SK-MEL-5 (cell line): ENCODE data around the gene HELZ2. TPM values are rescaled to one million over a fixed set of nuclear protein-coding genes. Genes with fewer than 3 reads are reported as not detected.

Experiments used
- DNase-seq: peaks from one replicate; pipeline ENCODE4 v3.0.0-alpha.2; 2016; ENCODE audit warnings: low read depth, low spot score
- in situ Hi-C: cut with HindIII; loops from 2 replicates; pipeline ENCODE4 v1.10.0; 2016; ENCODE audit warnings: low sequenced_read_pairs, high pct_unique_total_duplicates, low pct_unique_long_range_greater_than_20kb
- total RNA-seq: library from RNA; depleted of rRNA; stranded (reverse); fragments of >200 nt; shearing (Covaris generic); gene quantifications from 2 replicates; pipeline ENCODE4 v1.2.3, GENCODE V29; 2014

Gene HELZ2
- total RNA-seq, 1 experiment from 2014 or later: 21.7 TPM

DNA sequence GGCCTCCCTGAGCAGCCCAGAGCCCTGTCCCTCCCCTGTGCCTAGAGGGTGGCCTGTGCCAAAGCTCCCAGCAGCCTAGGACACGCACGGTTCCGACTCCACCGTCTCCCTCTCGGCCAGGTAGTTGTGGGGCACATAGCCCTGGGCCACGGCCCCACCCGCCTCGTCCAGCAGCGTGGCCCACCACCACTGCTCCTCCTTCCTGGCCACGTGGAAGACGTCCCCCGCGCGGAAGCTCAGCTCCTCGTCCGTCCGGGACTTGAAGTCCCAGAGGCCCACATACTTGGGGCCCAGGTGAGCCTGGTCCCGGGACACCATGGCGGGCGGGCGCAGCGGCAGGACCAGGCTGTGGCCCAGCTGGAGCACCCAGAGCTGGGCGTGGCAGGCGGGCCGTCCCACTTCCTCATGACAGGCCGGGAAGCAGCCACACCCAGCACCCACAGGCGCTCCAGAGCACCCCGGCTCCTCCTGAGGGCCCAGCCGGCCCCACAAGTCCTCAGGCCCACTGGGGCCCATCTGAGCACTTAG lies 37.0 kb downstream of the HELZ2 start, which contains the start of gene PTK6:
TSS of gene PTK6 (minus strand) at position 380 of the 528 bp plus-strand sequence. CDS start at position 318, 62 bp downstream.
- in situ Hi-C loops: no loop called here
- DNase-seq: no peak

GRCh38 chr20:63536241-63536977 lies 37.6 kb downstream of the HELZ2 start:
- in situ Hi-C loops: no loop called here
- peak; percentile 43 for DNase-seq

- no peak for DNase-seq
- in situ Hi-C loops: no loop called here
Measured at GRCh38 chr20:63534831-63535651, 39.0 kb downstream of the HELZ2 start.

GRCh38 chr20:63534427-63534830 lies 39.6 kb downstream of the HELZ2 start:
- DNase-seq: no peak
- in situ Hi-C loops: no loop called here

DNA sequence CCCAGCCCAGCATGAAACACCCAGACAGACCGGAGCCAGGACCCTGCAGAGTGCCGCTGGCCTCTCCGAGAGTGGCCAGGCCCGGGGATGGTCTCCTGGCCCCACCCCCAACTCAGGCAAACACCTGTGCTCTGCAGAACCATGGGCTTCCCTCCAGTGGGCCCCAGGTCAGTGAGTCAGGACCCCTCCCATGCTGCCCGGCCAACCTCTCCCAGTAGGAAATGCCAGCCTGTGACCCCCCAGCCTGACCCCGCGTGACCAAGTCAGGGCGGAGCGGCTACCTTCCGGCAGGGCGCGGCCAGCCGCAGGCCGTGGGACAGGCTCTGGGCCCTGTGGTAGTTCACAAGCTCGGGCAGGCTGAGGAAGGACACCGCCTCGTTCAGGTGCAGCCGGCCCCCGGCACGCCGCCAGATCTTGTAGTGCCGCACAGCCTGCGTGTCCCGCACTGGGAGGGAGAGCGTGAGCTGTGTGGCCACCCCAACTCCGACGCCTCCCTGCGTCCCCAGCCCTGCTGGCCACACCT lies 40.1 kb downstream of the HELZ2 start:
- in situ Hi-C loops: no loop called here
- no peak for DNase-seq

DNA sequence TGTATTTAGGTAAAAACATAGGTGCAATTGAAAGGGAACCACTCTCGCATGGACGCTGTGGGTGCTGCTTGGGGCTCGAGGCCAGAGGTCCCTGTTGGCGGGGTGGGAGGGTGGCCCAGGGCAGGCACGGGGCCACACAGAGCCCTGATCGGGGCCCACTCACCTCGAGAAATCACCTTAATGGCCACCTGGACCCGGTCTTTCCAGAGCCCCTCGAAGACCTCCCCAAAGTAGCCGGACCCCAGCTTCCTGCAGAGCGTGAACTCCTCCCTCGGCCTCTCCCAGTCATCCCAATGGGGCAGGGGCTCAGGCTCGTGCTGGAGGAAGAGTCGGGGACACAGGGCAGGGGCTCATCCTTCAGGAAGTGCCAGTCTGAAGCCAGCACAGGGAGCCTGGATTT lies 40.7 kb downstream of the HELZ2 start:
- in situ Hi-C loops: no loop called here
- DNase-seq: no peak

DNA sequence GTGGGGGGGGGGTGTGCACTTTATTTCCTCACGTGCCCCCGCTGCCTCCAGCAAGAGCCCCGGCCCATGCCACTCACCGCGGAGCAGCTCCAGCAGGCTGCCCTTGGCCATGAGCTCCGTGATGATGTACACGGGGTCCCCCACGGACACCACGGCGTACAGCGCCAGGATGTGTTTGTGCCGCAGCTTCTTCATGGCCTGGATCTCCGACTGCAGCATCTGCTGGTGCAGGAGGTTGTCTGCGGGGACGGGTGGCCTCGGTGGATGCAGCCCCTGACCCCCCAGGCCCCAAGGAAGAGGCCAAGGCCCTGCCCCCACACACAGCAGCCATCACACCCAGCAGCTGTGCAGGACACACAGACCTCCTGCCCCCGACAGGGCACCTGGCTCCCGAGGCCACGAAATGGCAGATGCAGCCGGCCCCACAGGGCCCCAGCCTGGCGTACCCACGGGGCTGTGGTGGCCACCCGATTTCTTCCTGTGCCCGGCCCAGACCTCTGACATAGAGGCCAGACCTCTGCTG lies 41.5 kb downstream of the HELZ2 start:
- in situ Hi-C loops: no loop called here
- DNase-seq: no peak

DNA sequence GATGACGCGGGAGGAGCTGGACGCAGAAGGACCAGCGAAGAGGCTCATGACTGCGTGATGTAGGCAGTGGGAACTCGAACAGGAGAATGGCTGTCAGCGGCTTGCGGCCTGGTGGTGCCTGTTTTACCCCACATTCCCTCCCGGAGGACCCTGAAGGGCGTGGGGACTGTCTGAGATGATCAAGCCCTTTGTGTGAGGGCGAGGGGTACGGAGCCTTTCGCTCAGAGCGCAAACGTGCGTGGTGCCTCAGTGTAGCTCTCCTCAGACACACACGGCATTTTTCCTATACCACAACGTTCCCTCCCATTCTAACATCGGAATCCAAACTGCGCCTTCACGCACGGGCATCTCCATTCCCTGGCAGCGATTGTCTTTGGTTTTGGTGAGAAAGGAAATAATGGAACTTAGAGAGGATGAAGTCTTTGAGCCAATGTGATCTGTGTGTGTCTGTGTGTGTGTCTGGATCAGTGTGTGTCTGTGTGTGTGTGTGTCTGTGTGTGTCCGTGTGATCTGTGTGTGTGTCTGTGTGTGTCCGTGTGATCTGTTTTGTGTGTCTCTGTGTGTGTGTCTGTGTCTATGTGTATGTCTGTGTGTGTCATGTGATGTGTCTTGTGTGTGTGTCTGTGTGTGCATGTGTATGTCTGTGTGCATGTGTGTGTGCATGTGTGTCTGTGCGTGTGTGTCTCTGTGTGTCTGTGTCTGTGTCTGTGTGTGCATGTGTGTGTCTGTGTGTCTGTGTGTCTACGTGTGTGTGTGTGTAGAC lies 42.2 kb downstream of the HELZ2 start:
- in situ Hi-C loops: no loop called here
- no peak for DNase-seq

- no peak for DNase-seq
- in situ Hi-C loops: no loop called here
Measured at GRCh38 chr20:63530788-63531160, 43.3 kb downstream of the HELZ2 start.

DNA sequence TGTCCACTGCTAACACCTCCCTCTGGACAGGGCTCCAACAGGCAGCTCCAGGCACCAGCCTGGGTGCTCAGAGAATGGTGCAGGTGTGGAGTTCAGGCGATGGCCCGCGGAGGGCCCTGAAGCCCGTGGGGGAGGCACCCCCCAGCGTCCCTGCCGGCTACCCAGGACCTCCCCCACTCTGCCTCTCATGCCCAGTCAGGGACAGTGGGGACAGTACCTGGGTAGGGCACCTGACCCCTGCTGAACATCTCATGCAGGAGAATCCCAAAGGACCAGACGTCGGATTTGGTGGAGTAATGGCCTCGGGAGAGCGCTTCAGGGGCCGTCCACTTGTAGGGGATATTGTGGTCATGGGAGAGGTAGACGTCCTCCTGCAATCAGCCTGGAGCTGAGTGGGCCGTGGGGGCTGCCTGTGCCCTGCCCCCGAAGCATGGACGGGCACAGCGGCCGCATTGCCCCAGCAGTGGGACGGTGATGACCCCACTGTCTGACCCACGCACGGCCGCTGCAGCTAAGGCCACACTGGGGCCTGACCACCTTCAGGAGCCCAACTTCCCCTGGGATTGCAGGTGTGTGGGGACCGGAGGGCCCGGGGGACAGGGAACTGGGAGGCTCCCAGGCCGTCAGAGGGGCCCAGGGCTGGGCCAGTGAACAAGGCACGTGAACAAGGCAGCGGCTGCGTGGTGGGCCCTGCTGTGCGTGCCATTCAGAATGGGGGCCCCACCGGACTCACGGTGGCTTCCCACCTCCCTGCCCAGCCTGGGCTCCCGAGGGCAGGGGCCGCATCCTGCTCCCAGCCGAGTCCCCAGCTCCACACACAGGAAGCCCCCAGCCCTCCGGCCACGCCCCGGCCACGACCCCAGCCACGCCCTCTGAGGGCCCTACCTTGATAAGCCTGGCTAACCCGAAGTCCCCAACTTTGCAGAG lies 43.9 kb downstream of the HELZ2 start:
- in situ Hi-C loops: no loop called here
- DNase-seq: no peak

- no peak for DNase-seq
- in situ Hi-C loops: no loop called here
Measured at GRCh38 chr20:63529180-63529860, 44.7 kb downstream of the HELZ2 start.

- in situ Hi-C loops: no loop called here
- no peak for DNase-seq
Measured at GRCh38 chr20:63527184-63527583, 46.9 kb downstream of the HELZ2 start.

GRCh38 chr20:63525971-63526370 lies 48.1 kb downstream of the HELZ2 start:
- no peak for DNase-seq
- in situ Hi-C loops: no loop called here

DNA sequence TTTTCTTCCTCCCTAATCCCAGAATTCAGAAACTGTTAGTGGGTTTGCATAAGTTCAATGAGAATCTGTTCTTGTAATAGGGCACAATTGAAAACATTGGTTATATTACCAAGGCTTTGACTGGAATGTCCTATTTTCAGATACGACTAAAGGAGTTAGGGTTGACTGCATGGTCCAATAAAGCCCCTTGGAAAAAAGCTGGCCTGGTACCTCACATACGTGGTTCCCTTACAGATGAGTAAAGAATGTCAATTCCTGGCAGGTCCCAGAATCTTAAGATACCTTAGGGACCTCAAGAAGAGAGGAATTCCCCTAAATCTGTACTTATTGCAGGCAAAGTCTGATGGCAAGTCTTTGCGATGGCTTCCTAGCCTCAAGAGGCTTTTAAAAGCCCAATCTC lies 48.9 kb downstream of the HELZ2 start:
- DNase-seq: no peak
- in situ Hi-C loops: no loop called here
